ENCODE data around the gene CYTH4. TPM values are rescaled to one million over a fixed set of nuclear protein-coding genes. Genes with fewer than 3 reads are reported as not detected.

CYTH4 gene
- total RNA-seq, 1 experiment from 2014 or later, result 0.15 TPM

- no peak for TF ChIP-seq ZNF532 (CRISPR knock-in tag; IDR thresholded peaks at IDR 0.05; ENCODE audit: borderline replicate concordance)
- no peak for TF ChIP-seq ETV6 (CRISPR knock-in tag; IDR thresholded peaks at IDR 0.05)
- no peak for TF ChIP-seq ERG (CRISPR knock-in tag; IDR thresholded peaks at IDR 0.05)
- TF ChIP-seq SMAD3 (CRISPR knock-in tag; IDR thresholded peaks at IDR 0.05; ENCODE audit: borderline replicate concordance), result no peak
- no peak for TF ChIP-seq FOXK1 (CRISPR knock-in tag; IDR thresholded peaks at IDR 0.05)
- TF ChIP-seq E2F1 (CRISPR knock-in tag; IDR thresholded peaks at IDR 0.05), result no peak
- TF ChIP-seq NFYB (CRISPR knock-in tag; conservative IDR thresholded peaks at IDR 0.05; ENCODE audit: low read depth), result no peak
- no peak for TF ChIP-seq ZNF138 (CRISPR knock-in tag; conservative IDR thresholded peaks at IDR 0.05)
- no peak for TF ChIP-seq JUN (CRISPR knock-in tag; IDR thresholded peaks at IDR 0.05)
- no peak for TF ChIP-seq KAT7 (CRISPR knock-in tag; IDR thresholded peaks at IDR 0.05; ENCODE audit: borderline replicate concordance)
Observed at GRCh38 chr22:37310075-37310606, 27.8 kb downstream of the CYTH4 start (continued).

- Mint-ChIP-seq H3K27ac (no peak overlapping the region), H3K4me3 (no peak overlapping the region), H3K9me3 (no peaks in the 10 kb centered on the region), H3K36me3 (no peaks in the 10 kb centered on the region), H3K4me1 (peaks cover 12% of the 10 kb centered on the region), H3K27me3 (ENCODE audit: low read depth) (no peaks in the 10 kb centered on the region)
- ATAC-seq (no peak), DNase-seq (ENCODE audit: low spot score) (no peak)
- no peak for TF ChIP-seq ZNF416 (CRISPR knock-in tag; IDR thresholded peaks at IDR 0.05)
- no peak for TF ChIP-seq CDX4 (CRISPR knock-in tag; IDR thresholded peaks at IDR 0.05; ENCODE audit: borderline replicate concordance)
- no peak for TF ChIP-seq TCF7 (CRISPR knock-in tag; IDR thresholded peaks at IDR 0.05; ENCODE audit: low read depth)
- ChIA-PET CTCF (interaction anchor here (1.1 to 2.7 kb wide), 3 partner anchors 43 to 161 kb away, joined by 4 to 8 read pairs (median 6); no protein-coding TSS in a partner anchor), POLR2A (no interaction called here)
Observed at GRCh38 chr22:37310815-37311595, 28.7 kb downstream of the CYTH4 start.

- ChIA-PET CTCF (interaction anchor here (1.3 to 2.7 kb wide), 2 partner anchors 117 to 160 kb away, joined by 4 to 8 read pairs; no protein-coding TSS in a partner anchor), POLR2A (interaction anchor here (1.1 kb wide), 1 partner anchor 122 kb away, joined by 3 read pairs; no protein-coding TSS in a partner anchor)
- Mint-ChIP-seq H3K27ac (no peak overlapping the region), H3K4me3 (no peak overlapping the region), H3K27me3 (ENCODE audit: low read depth) (no peaks in the 10 kb centered on the region), H3K4me1 (peaks cover 12% of the 10 kb centered on the region), H3K9me3 (no peaks in the 10 kb centered on the region), H3K36me3 (no peaks in the 10 kb centered on the region)
- DNase-seq (ENCODE audit: low spot score), result no peak
- ATAC-seq, result no peak
- TF ChIP-seq SMAD3 (CRISPR knock-in tag; IDR thresholded peaks at IDR 0.05; ENCODE audit: borderline replicate concordance), result no peak
- TF ChIP-seq NFYB (CRISPR knock-in tag; conservative IDR thresholded peaks at IDR 0.05; ENCODE audit: low read depth), result no peak
- no peak for TF ChIP-seq MXD4 (CRISPR knock-in tag; IDR thresholded peaks at IDR 0.05; ENCODE audit: borderline replicate concordance)
- no peak for TF ChIP-seq HMGA2 (CRISPR knock-in tag; IDR thresholded peaks at IDR 0.05)
- TF ChIP-seq ETV6 (CRISPR knock-in tag; IDR thresholded peaks at IDR 0.05), result no peak
- no peak for TF ChIP-seq USF1 (CRISPR knock-in tag; IDR thresholded peaks at IDR 0.05)
- no peak for TF ChIP-seq NR3C1 (CRISPR knock-in tag; conservative IDR thresholded peaks at IDR 0.05; ENCODE audit: low read depth)
- no peak for TF ChIP-seq ZNF121 (CRISPR knock-in tag; IDR thresholded peaks at IDR 0.05)
- no peak for TF ChIP-seq CBFB (CRISPR knock-in tag; IDR thresholded peaks at IDR 0.05; ENCODE audit: low read depth)
Observed at GRCh38 chr22:37311761-37312312, 29.5 kb downstream of the CYTH4 start.
